Measurements from ENCODE around the gene TBC1D4. TPM values are rescaled to one million over a fixed set of nuclear protein-coding genes. Genes with fewer than 3 reads are reported as not detected.

Gene TBC1D4
- total RNA-seq, 1 experiment from 2014 or later: 177 TPM

- no peak for DNase-seq
- peaks cover 49% of the 10 kb centered on the region for H3K36me3 Mint-ChIP-seq (ENCODE audit: insufficient read depth, unreplicated experiment)
- H3K9me3 Mint-ChIP-seq (ENCODE audit: unreplicated experiment): no peaks in the 10 kb centered on the region
- TF ChIP-seq CTCF (IDR thresholded peaks at IDR 0.05; ENCODE audit: insufficient read depth in 1 of 2, low read depth in 1 of 2, low read length in 1 of 2, severe bottlenecking in 1 of 2, unreplicated experiment in 1 of 2): no peak
- H3K27ac Mint-ChIP-seq (ENCODE audit: unreplicated experiment): peak overlapping the region; percentile 29
- H3K4me3 Mint-ChIP-seq (ENCODE audit: unreplicated experiment): no peak overlapping the region
- Histone ChIP-seq H3K4me3 (ENCODE audit: low read depth, low read length) (no peak overlapping the region), H3K4me1 (peaks cover 25% of the 10 kb centered on the region), H3K36me3 (ENCODE audit: control insufficient read depth, insufficient read depth, low read length) (no peaks in the 10 kb centered on the region; the same call in 1 of the 2 replicates), H3K9me3 (no peaks in the 10 kb centered on the region), H3K27me3 (replicated peaks; ENCODE audit: control insufficient read depth, insufficient read depth, low read length) (no peaks in the 10 kb centered on the region)
- ChIA-PET POLR2A (interaction anchor here (0.5 kb wide), 1 partner anchor 38 kb away, joined by 3 read pairs; the partner anchor contains the start of gene TBC1D4), CTCF (no interaction called here)
- H3K27me3 Mint-ChIP-seq (ENCODE audit: insufficient read depth, unreplicated experiment): no peaks in the 10 kb centered on the region
- intact Hi-C loops (cut with micrococcal nuclease; ENCODE audit: unreplicated experiment): no loop called here
- BruUV-seq (replicated peaks): no TSS peak
- H3K4me1 Mint-ChIP-seq (ENCODE audit: low read depth, unreplicated experiment): peaks cover 32% of the 10 kb centered on the region
These were observed 38.0 kb downstream of the TBC1D4 start for GRCh38 chr13:75444016-75444415.

- no peak for TF ChIP-seq CTCF (IDR thresholded peaks at IDR 0.05; ENCODE audit: insufficient read depth in 1 of 2, low read depth in 1 of 2, low read length in 1 of 2, severe bottlenecking in 1 of 2, unreplicated experiment in 1 of 2)
- Histone ChIP-seq H3K36me3 (ENCODE audit: control insufficient read depth, insufficient read depth, low read length) (no peaks in the 10 kb centered on the region; the same call in 1 of the 2 replicates), H3K27me3 (replicated peaks; ENCODE audit: control insufficient read depth, insufficient read depth, low read length) (no peaks in the 10 kb centered on the region), H3K9me3 (no peaks in the 10 kb centered on the region), H3K4me1 (peaks cover 27% of the 10 kb centered on the region), H3K4me3 (ENCODE audit: low read depth, low read length) (no peak overlapping the region)
- H3K4me1 Mint-ChIP-seq (ENCODE audit: low read depth, unreplicated experiment): peaks cover 32% of the 10 kb centered on the region
- BruUV-seq (replicated peaks): no TSS peak
- POLR2A ChIA-PET: interaction anchor here (0.5 kb wide), 1 partner anchor 39 kb away, joined by 3 read pairs; the partner anchor contains the start of gene TBC1D4
- no peaks in the 10 kb centered on the region for H3K9me3 Mint-ChIP-seq (ENCODE audit: unreplicated experiment)
- DNase-seq: no peak
- no peaks in the 10 kb centered on the region for H3K27me3 Mint-ChIP-seq (ENCODE audit: insufficient read depth, unreplicated experiment)
- H3K36me3 Mint-ChIP-seq (ENCODE audit: insufficient read depth, unreplicated experiment): peaks cover 48% of the 10 kb centered on the region
- no peak overlapping the region for H3K4me3 Mint-ChIP-seq (ENCODE audit: unreplicated experiment)
- peak overlapping the region; percentile 29 for H3K27ac Mint-ChIP-seq (ENCODE audit: unreplicated experiment)
- CTCF ChIA-PET: no interaction called here
- intact Hi-C loops (cut with micrococcal nuclease; ENCODE audit: unreplicated experiment): no loop called here
These were observed 38.5 kb downstream of the TBC1D4 start for GRCh38 chr13:75443356-75443958.

- H3K4me3 Mint-ChIP-seq (ENCODE audit: unreplicated experiment): no peak overlapping the region
- H3K4me1 Mint-ChIP-seq (ENCODE audit: low read depth, unreplicated experiment): peaks cover 38% of the 10 kb centered on the region
- no peaks in the 10 kb centered on the region for H3K9me3 Mint-ChIP-seq (ENCODE audit: unreplicated experiment)
- no peak overlapping the region for H3K27ac Mint-ChIP-seq (ENCODE audit: unreplicated experiment)
- POLR2A ChIA-PET: no interaction called here
- Histone ChIP-seq H3K36me3 (ENCODE audit: control insufficient read depth, insufficient read depth, low read length) (no peaks in the 10 kb centered on the region; the same call in 1 of the 2 replicates), H3K4me1 (peaks cover 33% of the 10 kb centered on the region), H3K27me3 (replicated peaks; ENCODE audit: control insufficient read depth, insufficient read depth, low read length) (no peaks in the 10 kb centered on the region), H3K4me3 (ENCODE audit: low read depth, low read length) (no peak overlapping the region), H3K9me3 (no peaks in the 10 kb centered on the region)
- no peak for DNase-seq
- peaks cover 46% of the 10 kb centered on the region for H3K36me3 Mint-ChIP-seq (ENCODE audit: insufficient read depth, unreplicated experiment)
- TF ChIP-seq CTCF (IDR thresholded peaks at IDR 0.05; ENCODE audit: insufficient read depth in 1 of 2, low read depth in 1 of 2, low read length in 1 of 2, severe bottlenecking in 1 of 2, unreplicated experiment in 1 of 2): no peak
- no peaks in the 10 kb centered on the region for H3K27me3 Mint-ChIP-seq (ENCODE audit: insufficient read depth, unreplicated experiment)
- BruUV-seq (replicated peaks): no TSS peak
- CTCF ChIA-PET: no interaction called here
- intact Hi-C loops (cut with micrococcal nuclease; ENCODE audit: unreplicated experiment): no loop called here
These were observed 39.2 kb downstream of the TBC1D4 start for GRCh38 chr13:75442736-75443234.
